BJ (cell line): ENCODE results near the gene ZNF618. TPM values are rescaled to one million over a fixed set of nuclear protein-coding genes. Genes with fewer than 3 reads are reported as not detected.
"Not testable (repeated sequence)": the region's sequence is repeated elsewhere in the genome, so short reads cannot be mapped to it uniquely, and the experiment has no call there.

Source experiments
- CTCF ChIA-PET: fragments of 350-600 bp; formaldehyde crosslinking; extraction: SDS; loops from one replicate; lab custom pipeline; 2021; ENCODE audit warnings: antibody characterized with exemption, inconsistent platforms; lab: Yijun Ruan, JAX
- POLR2A ChIA-PET: fragments of 300-600 bp; sonication (Branson Sonifier 250); formaldehyde crosslinking; extraction: SDS; loops from one replicate; lab custom pipeline; 2021; ENCODE audit warnings: antibody characterized with exemption; lab: Charles Lee
- DNase-seq: peaks from one replicate; pipeline ENCODE4 v3.0.0-alpha.2; 2011; ENCODE audit warnings: low read depth
- H3K27me3 ChIP-seq: 2 replicates; pipeline ENCODE4 v1.6.0; 2011; ENCODE audit warnings: low read length; ENCODE audit not compliant: control insufficient read depth, insufficient read depth
- H3K36me3 ChIP-seq: 2 replicates; pipeline ENCODE4 v1.5.1; 2011; ENCODE audit warnings: low read length; ENCODE audit not compliant: control insufficient read depth, insufficient read depth
- H3K4me3 ChIP-seq: 2 replicates; pipeline ENCODE4 v1.5.1; 2011; ENCODE audit warnings: low read depth, mild to moderate bottlenecking, control low read depth, low read length
- CTCF ChIP-seq: IDR thresholded peaks from 2 replicates; pipeline ENCODE4 v1.5.1; 2011; ENCODE audit warnings: low read depth, mild to moderate bottlenecking, control low read depth, inconsistent platforms, low read length, moderate library complexity; ENCODE audit not compliant: insufficient read depth
- polyA plus RNA-seq: library from polyadenylated mRNA; depleted of rRNA; stranded (reverse); fragments of >200 nt; gene quantifications from 2 replicates; pipeline ENCODE4 v1.2.3, GENCODE V29; 2011

The ZNF618 gene
- polyA plus RNA-seq, 1 experiment = 5.4 TPM

DNA sequence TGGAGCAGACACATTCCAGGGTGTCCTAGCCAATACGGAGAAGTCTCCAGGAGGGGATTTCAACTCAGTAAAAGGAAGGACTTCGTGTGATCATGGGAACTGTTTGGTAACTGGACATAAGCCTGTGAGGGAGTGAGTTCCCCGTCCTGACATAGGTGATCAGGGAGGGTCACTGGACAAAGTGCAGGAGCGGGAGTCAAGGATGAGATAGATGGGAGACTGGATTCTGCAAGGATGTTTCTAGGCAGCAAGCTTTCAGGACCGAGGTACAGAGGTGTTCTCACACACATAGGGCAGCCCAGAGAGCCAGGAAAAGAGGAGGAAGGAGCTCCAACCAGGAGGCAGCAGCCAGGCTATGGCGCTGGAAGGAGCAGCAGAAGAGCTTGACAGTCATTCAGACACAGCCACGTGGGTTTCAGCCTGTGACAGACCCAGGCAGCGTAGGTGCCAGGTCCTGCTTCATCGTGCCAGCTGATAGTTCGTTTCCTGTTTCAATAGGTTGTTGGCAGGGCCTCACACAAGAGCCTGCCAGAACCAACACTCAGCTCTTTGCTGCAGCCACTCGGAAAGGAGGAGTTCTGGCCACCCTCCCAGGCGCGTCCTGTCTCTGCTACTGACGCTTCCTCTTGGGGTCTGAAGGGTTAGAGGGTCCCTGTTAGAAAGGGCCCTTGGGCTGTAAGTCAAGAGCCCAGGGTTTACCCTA is 117.9 kb downstream of the ZNF618 start:
- ChIA-PET CTCF (interaction anchor here (1.4 kb wide), 1 partner anchor 12 kb away, joined by 4 read pairs; no protein-coding TSS in a partner anchor), POLR2A (no interaction called here)
- H3K4me3 ChIP-seq = no peak overlapping the region
- H3K27me3 ChIP-seq = no peaks in the 10 kb centered on the region
- no peak for DNase-seq
- peaks cover 6% of the 10 kb centered on the region for H3K36me3 ChIP-seq
- TF ChIP-seq CTCF = no peak

DNA sequence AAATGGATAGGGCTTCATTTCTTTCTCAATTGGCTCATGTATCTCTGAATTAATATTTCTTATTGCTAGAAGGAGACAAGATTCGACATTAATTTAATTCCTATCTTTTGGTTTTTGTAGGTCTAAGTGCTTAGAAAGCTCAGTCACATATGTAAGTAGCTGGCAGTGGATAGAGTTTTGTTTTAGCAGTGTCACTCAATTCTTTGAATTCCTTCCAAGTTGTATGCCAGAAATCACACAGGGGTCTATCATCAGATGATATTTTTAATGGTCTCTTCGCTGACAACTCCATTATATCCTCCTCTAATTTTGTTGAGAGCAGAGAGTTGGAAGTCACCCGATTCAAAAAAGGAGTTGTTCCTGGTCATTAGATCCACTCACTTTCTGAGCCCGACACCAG is 119.3 kb downstream of the ZNF618 start:
- CTCF ChIA-PET = interaction anchor here (0.8 to 2.1 kb wide), 3 partner anchors 14 to 233 kb away, joined by 3 to 11 read pairs (median 4); no protein-coding TSS in a partner anchor
- no peak for DNase-seq
- POLR2A ChIA-PET = no interaction called here
- no peak for TF ChIP-seq CTCF
- peaks cover 6% of the 10 kb centered on the region for H3K36me3 ChIP-seq
- no peaks in the 10 kb centered on the region for H3K27me3 ChIP-seq
- H3K4me3 ChIP-seq = no peak overlapping the region

GRCh38 chr9:113995963-113996362 is 119.9 kb downstream of the ZNF618 start:
- no peak overlapping the region for H3K4me3 ChIP-seq
- peaks cover 7% of the 10 kb centered on the region for H3K36me3 ChIP-seq
- TF ChIP-seq CTCF = no peak
- ChIA-PET CTCF (interaction anchor here (1.3 to 2.1 kb wide), 2 partner anchors 34 to 189 kb away, joined by 4 to 11 read pairs; no protein-coding TSS in a partner anchor), POLR2A (no interaction called here)
- H3K27me3 ChIP-seq = no peaks in the 10 kb centered on the region
- no peak for DNase-seq

- POLR2A ChIA-PET = no interaction called here
- CTCF ChIA-PET = interaction anchor here (1.3 to 2.1 kb wide), 2 partner anchors 35 to 189 kb away, joined by 4 to 11 read pairs; no protein-coding TSS in a partner anchor
- DNase-seq = no peak
- Histone ChIP-seq H3K27me3 (no peaks in the 10 kb centered on the region), H3K4me3 (no peak overlapping the region), H3K36me3 (peaks cover 8% of the 10 kb centered on the region)
- TF ChIP-seq CTCF = no peak
Measured at GRCh38 chr9:113996531-113997001, 120.5 kb downstream of the ZNF618 start.

DNA sequence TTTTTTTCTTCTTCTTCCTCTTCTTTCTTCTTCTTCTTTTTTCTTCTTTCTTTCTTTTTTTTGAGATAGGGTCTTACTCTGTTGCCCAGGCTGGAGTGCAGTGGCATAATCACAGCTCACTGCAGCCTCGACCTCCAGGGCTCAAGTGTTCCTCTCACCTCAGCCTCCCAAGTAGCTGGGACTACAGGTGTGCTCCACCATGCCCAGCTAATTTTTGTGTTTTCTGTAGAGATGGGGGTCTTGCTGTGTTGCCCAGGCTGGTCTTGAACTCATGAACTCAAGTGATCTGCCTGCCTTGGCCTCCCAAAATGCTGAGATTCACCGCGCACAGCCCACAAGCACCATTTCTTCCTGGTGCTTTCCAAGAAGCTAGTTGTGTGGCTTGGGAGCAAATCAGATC is 121.0 kb downstream of the ZNF618 start:
- H3K4me3 ChIP-seq, POLR2A ChIA-PET, DNase-seq, H3K27me3 ChIP-seq: not testable (repeated sequence)
- CTCF ChIA-PET = interaction anchor here (0.6 to 1.3 kb wide), 2 partner anchors 23 to 35 kb away, joined by 4 read pairs; no protein-coding TSS in a partner anchor
- H3K36me3 ChIP-seq = peaks cover 10% of the 10 kb centered on the region
